ENCODE data around the gene SYCE3.
"Not testable (repeated sequence)": the region's sequence is repeated elsewhere in the genome, so short reads cannot be mapped to it uniquely, and the experiment has no call there.

SYCE3 gene

GRCh38 chr22:50547263-50547985 is 15.3 kb downstream of the SYCE3 start:
- no peak for DNase-seq

DNA sequence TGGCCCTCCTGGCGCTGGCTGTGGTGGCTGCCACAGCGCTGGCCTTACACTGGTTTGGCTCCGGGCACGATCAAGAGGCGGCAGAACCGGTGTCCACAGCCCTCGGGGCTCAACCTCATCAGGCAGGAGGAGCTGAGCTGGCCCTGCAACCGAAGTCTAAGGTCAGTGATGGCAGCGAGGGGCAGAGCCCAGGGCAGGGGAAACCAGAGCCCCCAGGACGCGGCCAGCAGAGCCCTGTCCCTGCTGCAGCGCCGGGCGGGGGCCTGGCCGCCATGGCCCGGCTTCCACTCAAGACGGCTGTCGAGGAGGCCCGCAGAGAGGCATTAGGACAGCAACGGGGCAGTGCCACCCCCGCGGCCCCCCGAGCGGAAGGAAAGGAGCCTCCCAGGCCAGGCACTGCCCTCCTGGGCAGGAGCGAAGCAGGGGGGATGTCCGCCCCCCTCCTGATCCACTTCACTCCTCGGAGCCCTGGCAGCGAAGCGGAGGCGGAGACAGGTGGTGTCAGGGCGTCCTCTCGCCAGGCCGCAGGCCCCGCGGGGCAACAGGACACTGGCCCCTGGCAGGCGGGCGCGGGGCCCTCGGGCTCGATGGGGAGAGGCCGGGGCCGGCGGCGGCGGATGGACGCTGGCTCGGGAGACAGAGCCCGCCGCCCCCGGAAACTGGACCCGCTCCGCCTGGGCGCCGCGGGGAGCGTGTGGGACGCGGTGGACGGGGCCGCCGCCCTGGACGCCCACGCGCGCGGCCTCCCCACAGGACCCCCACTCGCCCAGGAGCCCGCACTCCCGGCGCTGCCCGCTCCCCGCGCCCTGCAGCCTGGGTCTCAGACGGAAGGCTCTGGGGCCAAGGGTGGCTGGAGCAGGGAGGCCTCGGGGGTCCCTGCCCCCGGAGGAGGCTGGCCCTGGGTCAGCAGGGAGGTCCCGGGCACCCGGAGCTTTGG is 16.1 kb downstream of the SYCE3 start:
- DNase-seq = no peak

- DNase-seq = no peak
These were observed 17.0 kb downstream of the SYCE3 start, which contains the start of gene KLHDC7B for GRCh38 chr22:50545522-50546325. TSS of gene KLHDC7B (plus strand) at chr22:50545899. CDS start at chr22:50546244, 345 bp downstream.

GRCh38 chr22:50544746-50545253 is 17.9 kb downstream of the SYCE3 start:
- DNase-seq = no peak

DNA sequence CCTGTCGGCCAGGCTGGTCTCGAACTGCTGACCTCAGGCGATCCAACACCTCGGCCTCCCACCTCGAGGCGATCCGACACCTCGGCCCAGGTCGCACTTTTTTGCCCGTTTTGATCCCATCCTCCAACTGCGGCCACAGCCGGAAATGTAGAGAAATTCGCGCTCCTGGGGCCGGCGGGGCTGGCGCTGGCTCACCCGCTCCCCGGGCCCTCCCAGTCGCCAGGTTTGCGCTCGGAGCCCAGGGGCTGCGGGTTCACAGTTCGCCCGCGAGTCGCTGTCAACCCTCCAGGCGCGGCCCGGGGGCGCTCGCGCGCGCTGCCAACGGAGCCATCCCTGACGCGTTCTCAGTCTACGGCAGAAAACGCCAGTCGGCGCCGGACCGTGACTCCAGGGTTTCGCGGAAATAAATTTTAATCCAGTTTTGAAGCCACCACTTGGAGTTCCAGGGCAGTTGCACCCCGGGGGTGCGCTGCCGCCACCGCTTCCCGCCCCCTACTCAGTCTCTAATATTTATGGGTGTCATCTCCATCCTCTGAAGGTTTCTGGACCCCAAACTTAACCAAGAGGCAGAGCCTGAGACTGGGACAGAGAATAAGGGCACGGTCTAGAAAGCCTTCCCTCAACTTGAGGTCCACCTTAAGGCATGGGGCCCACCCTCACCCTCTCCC is 18.5 kb downstream of the SYCE3 start:
- DNase-seq = no peak

GRCh38 chr22:50542416-50542927 is 20.2 kb downstream of the SYCE3 start:
- DNase-seq = no peak

DNA sequence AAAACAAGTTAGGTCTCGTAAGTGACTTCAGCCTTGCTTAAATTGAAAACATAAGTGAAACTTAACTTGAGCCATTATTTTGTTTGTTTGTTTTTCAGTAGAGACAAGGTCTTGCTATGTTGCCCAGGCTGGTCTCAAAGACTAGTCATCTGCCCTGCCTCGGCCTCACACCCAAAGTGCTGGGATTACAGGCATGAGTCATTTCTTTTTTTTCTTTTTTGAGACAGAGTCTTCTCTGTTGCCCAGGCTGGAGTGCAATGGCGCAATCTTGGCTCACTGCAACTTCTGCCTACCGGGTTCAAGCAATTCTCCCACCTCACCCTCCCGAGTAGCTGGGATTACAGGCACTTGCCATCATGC is 21.1 kb downstream of the SYCE3 start:
- DNase-seq = not testable (repeated sequence)

DNA sequence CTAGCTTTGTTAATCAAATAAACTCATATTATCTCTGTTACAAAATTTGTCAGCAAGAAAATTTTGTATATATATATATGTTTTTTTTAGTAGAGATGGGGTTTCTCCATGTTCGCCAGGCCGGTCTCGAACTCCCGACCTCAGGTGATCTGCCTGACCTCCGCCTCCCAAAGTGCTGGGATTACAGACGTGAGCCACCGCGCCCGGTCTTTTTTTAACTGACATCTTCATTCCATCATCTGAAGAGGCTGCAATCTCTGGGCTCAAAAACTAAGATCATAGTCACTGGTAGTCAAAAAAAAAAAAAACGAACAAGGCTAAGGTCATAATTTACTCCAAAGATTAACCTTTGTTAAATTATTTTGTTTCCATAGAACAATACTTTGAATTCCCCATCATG is 22.3 kb downstream of the SYCE3 start:
- no peak for DNase-seq

GRCh38 chr22:50537765-50538164 is 25.0 kb downstream of the SYCE3 start:
- DNase-seq = no peak

DNA sequence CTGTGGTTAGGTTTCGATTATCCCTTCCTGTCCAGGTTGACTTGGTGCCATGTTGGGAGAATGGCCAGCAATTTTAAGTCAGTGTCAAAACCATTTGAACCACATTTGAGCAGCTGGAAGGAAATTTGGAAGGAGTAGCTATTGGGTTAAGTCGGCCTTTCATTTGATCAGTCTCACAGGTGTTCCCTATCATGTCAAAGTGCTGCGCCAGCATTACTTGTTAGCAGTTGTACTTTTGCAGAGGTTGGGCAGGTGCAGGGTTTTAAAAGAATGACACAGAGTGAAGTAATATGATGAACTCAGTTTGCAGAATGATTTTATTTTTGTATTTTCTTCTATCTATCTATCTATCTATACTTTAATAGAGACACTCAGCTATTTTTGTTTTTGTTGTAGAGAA is 26.5 kb downstream of the SYCE3 start:
- no peak for DNase-seq

DNA sequence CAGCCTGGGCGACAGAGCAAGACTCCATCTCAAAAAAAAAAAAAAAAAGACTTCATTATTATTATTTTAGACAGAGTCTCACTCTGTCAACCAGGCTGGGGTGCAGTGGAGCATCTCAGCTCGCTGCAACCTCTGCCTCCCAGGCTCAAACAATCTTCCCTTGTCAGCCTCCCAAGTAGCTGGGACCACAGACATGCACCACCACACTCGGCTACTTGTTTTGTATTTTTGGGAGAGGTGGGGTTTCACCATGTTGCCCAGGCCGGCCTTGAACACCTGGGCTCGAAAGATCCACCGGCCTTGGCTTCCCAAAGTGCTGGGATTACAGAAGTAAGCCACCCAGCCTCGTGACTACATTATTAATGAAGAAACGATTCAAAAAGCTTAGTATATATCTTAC is 27.6 kb downstream of the SYCE3 start:
- DNase-seq = no peak

DNA sequence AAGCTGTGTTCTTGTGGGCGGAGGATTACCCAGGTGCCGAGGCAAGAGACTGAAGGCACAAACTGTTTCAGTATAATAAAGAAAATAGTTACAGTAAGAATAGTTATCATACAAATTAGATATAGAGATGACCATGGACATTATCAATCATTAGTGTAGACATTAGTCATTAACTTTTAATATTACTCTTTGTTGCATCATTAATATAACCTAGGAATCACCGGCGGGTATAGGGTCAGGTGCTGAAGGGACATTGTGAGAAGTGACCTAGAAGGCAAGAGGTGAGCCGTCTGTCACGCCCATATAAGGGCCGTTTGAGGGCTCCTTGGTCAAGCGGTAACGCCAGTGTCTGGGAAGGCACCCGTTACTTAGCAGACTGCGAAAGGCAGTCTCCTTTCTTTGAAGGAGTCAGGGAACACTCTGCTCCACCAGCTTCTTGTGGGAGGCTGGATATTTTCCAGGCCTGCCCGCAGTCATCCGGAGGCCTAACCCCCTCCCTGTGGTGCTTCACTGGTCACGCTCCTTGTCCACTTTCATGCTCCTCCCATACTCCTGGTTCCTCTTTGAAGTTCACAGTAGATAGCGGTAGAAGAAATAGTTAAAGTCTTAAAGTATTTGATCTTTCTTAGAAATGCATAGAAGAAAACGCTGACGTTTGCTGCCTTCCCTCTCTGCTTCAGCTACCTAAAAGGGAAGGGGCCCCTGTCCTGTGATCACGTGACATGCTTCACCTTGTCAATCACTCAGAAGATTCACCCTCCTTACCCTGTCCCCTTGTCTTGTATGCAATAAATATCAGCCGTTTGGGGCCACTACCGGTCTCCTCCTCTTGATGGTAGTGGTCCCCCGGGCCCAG is 28.6 kb downstream of the SYCE3 start:
- not testable (repeated sequence) for DNase-seq

- no peak for DNase-seq
These were observed 29.6 kb downstream of the SYCE3 start for GRCh38 chr22:50532824-50533796.

GRCh38 chr22:50531962-50532674 is 30.6 kb downstream of the SYCE3 start:
- no peak for DNase-seq

- no peak for DNase-seq
These were observed 31.2 kb downstream of the SYCE3 start for GRCh38 chr22:50531546-50531961.

GRCh38 chr22:50530877-50531545 is 31.7 kb downstream of the SYCE3 start:
- DNase-seq = peak; percentile 14

DNA sequence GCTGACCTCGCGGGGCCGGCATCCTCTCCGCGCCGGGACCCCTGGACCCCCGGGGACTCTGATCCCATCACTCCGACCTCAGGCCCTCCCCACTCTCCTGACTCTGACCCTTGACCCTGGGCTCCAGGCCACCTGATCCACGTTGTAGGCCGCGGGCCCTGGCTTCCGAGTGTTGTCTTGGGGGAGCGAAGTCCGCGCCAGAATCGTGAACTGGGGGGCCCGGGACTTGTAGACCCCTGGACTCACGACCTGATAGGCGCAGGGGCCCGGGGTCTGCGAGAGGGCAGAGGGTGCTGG is 32.2 kb downstream of the SYCE3 start:
- DNase-seq = no peak

GRCh38 chr22:50529897-50530579 is 32.7 kb downstream of the SYCE3 start, which contains the start of gene TYMP:
TSS of gene TYMP (minus strand) at chr22:50530012. CDS start at chr22:50529709, 303 bp downstream.
- DNase-seq = no peak

Measured in T1000 (cell line).